HG02840 (cell line): ENCODE measurements around the gene SRPX2.

Experiments
- ATAC-seq: cut with Tn5 transposase; IDR thresholded peaks from one replicate; pipeline ENCODE4 v1.9.1; 2021; ENCODE audit warnings: mild to moderate bottlenecking, moderate library complexity, moderate number of reproducible peaks; ENCODE audit not compliant: unreplicated experiment, low FRiP score

The SRPX2 gene

DNA sequence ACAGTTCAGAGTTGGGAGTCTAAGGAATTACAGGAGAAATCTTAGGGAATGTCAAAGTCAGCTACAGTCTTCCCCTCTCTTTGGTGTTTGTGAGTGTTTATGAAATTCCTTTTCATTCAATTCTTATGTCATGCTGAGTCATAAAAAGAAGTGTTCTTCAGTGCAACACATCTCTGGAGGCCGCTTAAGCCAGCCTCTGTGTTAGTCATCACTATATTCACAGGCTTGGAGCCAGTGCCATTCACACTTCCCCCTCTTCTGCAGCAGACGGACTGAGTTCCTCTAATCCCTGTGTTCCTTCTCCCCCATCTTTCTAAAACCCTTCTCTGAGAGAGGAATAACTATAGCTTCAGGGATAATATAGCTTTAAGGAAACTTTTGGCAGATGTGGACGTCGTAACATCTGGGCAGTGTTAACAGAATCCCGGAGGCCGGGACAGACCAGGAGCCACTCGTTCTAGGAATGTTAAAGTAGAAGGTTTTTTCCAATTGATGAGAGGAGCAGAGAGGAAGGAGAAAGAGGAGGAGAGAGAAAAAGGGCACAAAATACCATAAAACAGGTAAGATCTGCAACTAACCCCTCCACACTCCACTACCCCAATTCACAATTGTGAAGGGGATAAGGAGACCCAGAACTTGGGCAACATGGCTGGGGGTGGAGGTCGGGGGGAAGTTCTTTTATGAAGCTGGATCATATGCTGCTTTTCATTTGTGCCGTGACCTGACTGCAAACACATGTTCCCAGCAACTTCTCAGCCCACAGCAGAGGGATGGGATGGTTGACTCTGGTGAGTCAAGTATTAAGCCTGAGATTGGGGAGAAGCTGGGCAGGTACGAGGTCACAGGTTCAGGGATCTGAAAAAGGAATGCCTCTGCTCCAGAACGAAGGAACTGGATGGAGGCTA, at the start of gene SRPX2:
TSS of gene SRPX2 (plus strand) at position 244 of the 905 bp plus-strand sequence. CDS start 2,124 bp downstream, outside the sequence.
- ATAC-seq = no peak

GRCh38 chrX:100596601-100597000, 47.4 kb upstream of the SRPX2 start:
- ATAC-seq = no peak

GRCh38 chrX:100599456-100599855, 44.5 kb upstream of the SRPX2 start:
- ATAC-seq = no peak

DNA sequence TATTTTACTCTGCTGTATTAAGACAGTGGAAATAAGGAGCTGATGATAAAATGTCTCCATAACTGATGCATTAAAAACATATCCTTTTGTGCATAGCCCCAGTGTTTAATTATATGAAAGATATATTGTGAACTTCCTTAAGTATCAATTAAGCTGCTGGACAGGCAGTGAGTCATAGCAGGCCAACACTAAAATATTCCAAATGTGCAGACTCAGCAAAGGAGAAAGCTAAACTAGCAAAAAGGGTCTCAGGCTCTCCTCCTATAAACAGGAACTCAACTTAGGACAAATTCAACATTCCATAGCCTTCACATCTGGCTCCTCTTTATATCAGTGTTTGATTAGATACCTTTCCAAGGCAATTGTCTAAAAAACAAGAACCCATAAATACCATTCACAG, 43.7 kb upstream of the SRPX2 start:
- no peak for ATAC-seq

GRCh38 chrX:100600758-100601157, 43.2 kb upstream of the SRPX2 start:
- no peak for ATAC-seq

- no peak for ATAC-seq
Observed at GRCh38 chrX:100606753-100607152, 37.2 kb upstream of the SRPX2 start.

DNA sequence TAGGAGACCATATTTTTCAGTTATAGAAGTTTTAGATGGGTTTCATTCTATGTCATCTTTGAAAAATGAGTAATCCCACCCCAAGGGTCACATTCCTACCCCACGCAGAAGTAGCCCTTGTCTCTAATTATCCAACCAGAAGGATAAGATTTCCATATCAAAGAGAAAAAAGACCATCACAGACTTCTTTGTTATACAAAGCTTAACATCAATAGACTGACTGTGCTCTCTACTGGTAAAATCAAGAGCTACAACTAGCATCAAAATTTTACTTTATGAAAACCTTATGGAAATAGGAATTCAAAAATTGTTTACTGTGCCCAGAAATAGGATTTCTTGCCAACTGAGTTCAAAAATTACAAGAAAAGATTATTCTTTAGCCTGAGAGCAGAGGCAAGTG, 34.4 kb upstream of the SRPX2 start:
- ATAC-seq = no peak

DNA sequence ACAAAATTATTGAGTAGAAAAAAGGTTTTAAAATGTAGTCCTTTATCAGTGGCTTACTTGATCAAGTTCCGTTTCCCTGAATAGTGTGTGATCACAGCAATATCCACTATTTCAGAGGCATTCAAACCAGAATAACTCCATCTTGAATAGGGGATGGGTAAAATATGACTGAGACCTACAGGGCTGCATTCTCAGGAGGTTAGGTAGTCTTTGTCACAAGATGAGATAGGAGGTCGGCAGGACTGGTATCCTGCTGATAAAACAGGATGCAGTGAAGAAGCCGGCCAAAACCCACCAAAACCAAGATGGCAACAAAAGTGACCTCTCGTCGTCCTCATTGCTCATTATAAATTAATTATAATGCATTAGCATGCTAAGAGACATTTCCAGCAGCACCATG, 32.0 kb upstream of the SRPX2 start:
- ATAC-seq = no peak

- peak; percentile 98 for ATAC-seq
Observed at GRCh38 chrX:100615005-100615404, 29.0 kb upstream of the SRPX2 start.

- no peak for ATAC-seq
Observed at GRCh38 chrX:100623001-100623400, 21.0 kb upstream of the SRPX2 start.

DNA sequence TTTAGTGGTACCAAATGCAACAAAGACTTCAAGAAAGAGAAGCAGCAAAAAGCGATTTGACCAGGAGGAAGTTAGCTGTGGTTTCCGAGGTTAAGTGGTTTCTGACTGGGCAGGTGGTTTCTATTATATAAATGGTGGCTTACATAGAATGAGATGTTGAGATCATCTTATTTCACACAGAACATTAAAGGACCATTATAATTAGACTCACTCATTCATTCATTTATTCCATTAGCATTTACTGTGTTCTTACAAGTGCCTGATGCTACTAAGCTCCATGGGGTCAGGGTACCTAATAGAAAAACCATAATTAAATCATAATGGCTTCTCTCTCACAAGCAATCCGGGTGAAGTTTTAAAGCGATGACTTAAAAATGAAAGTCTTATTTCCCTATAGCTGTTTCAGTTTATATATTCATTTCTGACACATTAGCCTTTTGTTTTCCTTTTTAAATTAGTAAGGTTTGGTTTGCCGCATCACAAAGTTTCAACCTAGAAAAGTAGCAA, 18.0 kb upstream of the SRPX2 start:
- ATAC-seq = peak; percentile 84

DNA sequence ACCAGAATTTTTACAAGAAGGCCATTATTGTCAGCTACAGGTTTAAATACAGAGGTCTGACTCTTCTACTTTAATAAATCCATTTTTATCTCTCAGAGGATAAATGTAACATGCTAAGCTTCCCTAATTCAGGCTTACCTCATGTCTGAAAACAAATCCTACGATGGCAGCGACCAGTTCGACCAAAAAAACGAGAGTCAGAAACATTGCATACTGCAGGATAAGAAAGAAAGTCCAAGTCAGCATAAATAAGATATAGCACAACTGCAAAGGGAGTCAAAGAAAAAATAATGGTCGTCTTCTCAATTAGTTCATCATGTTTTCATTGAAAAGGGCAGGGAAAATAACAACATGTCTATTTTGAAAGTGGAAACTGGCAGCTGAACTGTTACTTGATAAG, 9.0 kb upstream of the SRPX2 start:
- no peak for ATAC-seq

GRCh38 chrX:100635989-100636320, 8.0 kb upstream of the SRPX2 start:
- no peak for ATAC-seq

GRCh38 chrX:100636321-100636991, 7.5 kb upstream of the SRPX2 start, which contains the start of gene TSPAN6:
Gene TSPAN6 (minus strand): TSS chrX:100636806. CDS start chrX:100636694, 112 bp downstream.
- no peak for ATAC-seq

DNA sequence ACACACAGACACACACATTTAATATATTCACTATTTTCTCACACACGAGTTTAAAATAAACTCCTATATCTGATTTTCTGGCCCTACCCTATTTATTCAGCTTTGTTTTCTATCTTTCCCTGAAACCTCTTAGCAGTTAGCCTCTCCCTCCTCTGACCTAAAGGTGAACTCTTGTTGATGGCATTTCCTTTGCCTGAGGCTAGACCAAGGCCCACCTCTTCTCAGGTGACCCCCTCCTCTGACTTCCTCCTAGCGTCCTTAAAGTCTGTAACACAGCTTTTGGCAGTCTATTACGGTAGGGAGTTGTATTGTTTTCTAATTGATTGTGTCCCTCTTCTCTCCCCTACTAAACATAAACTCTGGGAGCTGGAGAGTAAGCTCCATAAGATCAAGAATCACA, 1.7 kb upstream of the SRPX2 start:
- no peak for ATAC-seq

- no peak for ATAC-seq
Observed at GRCh38 chrX:100643212-100643611, 787 bp upstream of the SRPX2 start.

DNA sequence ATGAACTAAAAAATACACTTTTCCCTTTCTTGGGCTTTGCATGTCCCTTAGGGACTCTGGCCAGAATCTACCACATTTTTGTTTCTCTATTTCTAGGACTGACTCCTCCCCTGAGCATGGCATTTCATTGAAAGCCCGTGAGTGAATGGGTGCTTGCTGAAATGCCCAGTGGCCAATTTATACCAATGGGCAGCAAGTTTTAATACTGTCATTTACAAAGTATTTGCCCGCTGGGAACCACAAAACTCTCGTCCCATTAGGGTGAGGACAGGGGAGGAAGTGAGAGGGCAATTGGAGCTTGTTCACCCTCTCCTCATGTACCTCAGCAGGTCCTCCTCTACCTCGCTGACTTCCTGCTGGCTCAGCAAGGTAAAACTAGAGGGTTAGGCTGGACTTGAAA, 1.1 kb downstream of the SRPX2 start:
- no peak for ATAC-seq

- ATAC-seq = no peak
Observed at GRCh38 chrX:100647095-100647494, 3.1 kb downstream of the SRPX2 start.

- ATAC-seq = no peak
Observed at GRCh38 chrX:100647739-100648138, 3.7 kb downstream of the SRPX2 start.

- no peak for ATAC-seq
Observed at GRCh38 chrX:100648458-100649417, 4.7 kb downstream of the SRPX2 start.
